A673 (cell line): ENCODE measurements around the gene SOX6.

Experiments
- CTCF ChIP-seq: fragments of 300-800, 200-600 bp; sonication (generic); conservative IDR thresholded peaks from 2 replicates; pipeline ENCODE4 v1.5.1; 2017; ENCODE audit warnings: low read depth, mild to moderate bottlenecking, antibody characterized with exemption, low read length, moderate library complexity, mixed read lengths
- EZH2 ChIP-seq: fragments of 200-600 bp; sonication (generic); IDR thresholded peaks from 2 replicates; pipeline ENCODE4 v1.6.1; 2017; ENCODE audit warnings: borderline replicate concordance, low read depth, mild to moderate bottlenecking, mixed read lengths, antibody characterized with exemption, low read length; ENCODE audit not compliant: poor library complexity, severe bottlenecking

GRCh38 chr11:16186680-16187079, 169.7 kb downstream of the SOX6 start:
- TF ChIP-seq EZH2: no peak
- no peak for TF ChIP-seq CTCF
